NB4 (cell line): Measurements from ENCODE around the gene SNN.

ENCODE experiments used
- DNase-seq: peaks from one replicate; pipeline ENCODE4 v3.0.0; 2010; ENCODE audit warnings: low read depth
- H3K4me3 ChIP-seq: one replicate; pipeline ENCODE4 v1.5.1; 2011; ENCODE audit warnings: mild to moderate bottlenecking, low read depth, low read length, moderate library complexity
- MYC ChIP-seq: IDR thresholded peaks from 2 replicates; pipeline ENCODE4 v1.6.1; 2011; ENCODE audit warnings: low read depth, low read length
- POLR2A ChIP-seq: IDR thresholded peaks from 2 replicates; pipeline ENCODE4 v1.6.1; 2011; ENCODE audit warnings: mild to moderate bottlenecking; ENCODE audit not compliant: insufficient read length; ENCODE audit errors: extremely low read depth
- TF ChIP-seq, protein P1 (sequence below): IDR thresholded peaks from 2 replicates; pipeline ENCODE4 v1.6.1; 2011; ENCODE audit warnings: low read depth, low read length
- TF ChIP-seq, protein P2 (sequence below): IDR thresholded peaks from one replicate; pipeline ENCODE4 v1.5.1; 2012; ENCODE audit warnings: low read depth, low read length

Gene SNN

DNA sequence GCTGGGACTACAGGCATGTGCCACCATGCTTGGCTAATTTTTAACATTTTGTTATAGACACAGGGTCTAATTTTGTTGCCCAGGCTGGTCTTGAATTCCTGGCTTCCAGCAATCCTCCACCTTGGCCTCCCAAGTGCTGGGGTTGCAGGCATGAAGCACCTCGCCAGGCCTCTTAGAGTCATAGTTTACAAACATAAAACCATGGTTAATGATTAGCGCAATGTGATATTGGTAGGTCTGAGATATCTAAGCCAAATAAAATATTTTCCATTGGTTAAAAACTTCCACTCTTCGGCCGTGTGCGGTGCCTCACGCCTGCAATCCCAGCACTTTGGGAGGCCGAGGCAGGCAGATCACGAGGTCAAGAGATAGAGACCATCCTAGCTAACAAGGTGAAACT, 57.8 kb downstream of the SNN start:
- H3K4me3 ChIP-seq = no peak overlapping the region
- TF ChIP-seq, protein P1, sequence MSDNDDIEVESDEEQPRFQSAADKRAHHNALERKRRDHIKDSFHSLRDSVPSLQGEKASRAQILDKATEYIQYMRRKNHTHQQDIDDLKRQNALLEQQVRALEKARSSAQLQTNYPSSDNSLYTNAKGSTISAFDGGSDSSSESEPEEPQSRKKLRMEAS = no peak
- TF ChIP-seq MYC = no peak
- TF ChIP-seq, protein P2, sequence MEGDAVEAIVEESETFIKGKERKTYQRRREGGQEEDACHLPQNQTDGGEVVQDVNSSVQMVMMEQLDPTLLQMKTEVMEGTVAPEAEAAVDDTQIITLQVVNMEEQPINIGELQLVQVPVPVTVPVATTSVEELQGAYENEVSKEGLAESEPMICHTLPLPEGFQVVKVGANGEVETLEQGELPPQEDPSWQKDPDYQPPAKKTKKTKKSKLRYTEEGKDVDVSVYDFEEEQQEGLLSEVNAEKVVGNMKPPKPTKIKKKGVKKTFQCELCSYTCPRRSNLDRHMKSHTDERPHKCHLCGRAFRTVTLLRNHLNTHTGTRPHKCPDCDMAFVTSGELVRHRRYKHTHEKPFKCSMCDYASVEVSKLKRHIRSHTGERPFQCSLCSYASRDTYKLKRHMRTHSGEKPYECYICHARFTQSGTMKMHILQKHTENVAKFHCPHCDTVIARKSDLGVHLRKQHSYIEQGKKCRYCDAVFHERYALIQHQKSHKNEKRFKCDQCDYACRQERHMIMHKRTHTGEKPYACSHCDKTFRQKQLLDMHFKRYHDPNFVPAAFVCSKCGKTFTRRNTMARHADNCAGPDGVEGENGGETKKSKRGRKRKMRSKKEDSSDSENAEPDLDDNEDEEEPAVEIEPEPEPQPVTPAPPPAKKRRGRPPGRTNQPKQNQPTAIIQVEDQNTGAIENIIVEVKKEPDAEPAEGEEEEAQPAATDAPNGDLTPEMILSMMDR = no peak
- no peak for TF ChIP-seq POLR2A
- no peak for DNase-seq

DNA sequence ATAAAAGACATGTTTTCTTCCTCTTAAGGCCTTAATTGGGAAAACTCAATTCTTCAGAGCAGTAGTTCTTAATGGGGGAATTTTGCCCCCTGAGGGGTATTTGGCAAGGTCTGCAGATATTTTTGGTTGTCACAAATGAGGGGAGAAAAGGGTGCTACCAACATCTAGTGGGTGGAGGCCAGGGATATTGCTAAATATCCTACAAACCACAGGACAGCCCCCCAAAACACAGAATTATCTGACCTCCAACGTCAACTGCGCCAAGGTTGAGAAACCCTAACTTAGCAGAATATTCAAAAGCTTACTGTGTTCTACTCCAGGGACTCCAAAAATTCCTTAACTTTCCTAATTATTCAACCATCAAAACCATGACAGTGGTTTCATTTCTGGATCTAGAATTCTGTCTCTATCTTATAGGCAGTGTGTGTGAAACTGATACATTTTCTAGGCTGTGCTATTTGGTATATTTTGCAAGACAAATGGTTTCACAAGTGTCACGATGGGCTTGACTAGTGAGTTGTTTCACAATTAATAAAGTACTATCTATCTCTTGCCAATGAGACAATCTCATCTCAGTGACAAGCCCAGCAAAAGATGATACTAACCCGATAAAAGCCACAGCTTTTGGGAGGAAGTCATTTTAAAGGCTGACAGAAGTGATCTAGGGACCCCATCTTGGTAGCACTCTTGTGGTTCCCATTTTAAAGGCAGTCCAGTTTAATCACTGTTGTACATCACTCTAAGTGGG, 59.7 kb downstream of the SNN start:
- DNase-seq = peak; percentile 76
- TF ChIP-seq, protein P2 = no peak
- TF ChIP-seq POLR2A = no peak
- no peak for TF ChIP-seq MYC
- TF ChIP-seq, protein P1 = no peak
- H3K4me3 ChIP-seq = no peak overlapping the region
